DMS53 treated with DMSO at 0.1 percent for 48 hours (cell line): ENCODE measurements around the gene RHOA.
"Not testable (repeated sequence)": the region's sequence is repeated elsewhere in the genome, so short reads cannot be mapped to it uniquely, and the experiment has no call there.

Experiments
- DNase-seq: peaks from one replicate; lab custom pipeline; 2025; ENCODE audit not compliant: unreplicated experiment; lab: John Stamatoyannopoulos, UW

The RHOA gene

DNA sequence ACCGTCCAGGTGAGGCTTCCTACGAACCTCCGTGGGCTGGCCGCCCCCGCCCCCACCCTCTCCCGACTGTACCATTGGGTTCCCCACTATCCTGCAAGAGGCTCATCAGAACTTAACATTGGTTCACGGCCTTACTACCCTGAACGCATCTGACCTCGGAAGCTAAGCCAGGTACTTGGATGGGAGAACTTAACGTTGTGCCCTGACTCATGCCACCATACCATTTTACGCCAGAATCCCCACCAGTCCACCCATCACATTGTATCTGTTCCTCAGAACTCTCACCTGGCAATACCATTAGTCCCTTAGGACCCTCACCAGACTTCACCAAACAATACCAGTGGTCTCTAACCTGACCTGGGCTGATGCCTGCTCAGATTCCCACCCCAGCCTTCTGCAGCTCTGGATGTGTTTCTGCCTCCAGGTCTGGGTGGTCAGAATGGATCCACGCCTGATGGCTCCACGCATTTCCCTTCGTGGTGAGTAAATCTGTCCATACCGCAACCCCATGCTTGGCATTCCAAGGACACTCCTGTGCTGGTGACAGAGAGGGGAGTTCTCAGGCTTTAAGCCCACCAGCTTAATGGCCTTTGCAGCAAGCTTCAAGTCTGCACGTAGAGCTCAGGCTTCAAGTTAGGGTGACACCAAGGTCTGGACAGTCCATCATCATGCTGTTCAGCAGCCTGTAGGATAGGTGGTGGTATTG is 1.0 kb upstream of the RHOA start:
- DNase-seq, result no peak

DNA sequence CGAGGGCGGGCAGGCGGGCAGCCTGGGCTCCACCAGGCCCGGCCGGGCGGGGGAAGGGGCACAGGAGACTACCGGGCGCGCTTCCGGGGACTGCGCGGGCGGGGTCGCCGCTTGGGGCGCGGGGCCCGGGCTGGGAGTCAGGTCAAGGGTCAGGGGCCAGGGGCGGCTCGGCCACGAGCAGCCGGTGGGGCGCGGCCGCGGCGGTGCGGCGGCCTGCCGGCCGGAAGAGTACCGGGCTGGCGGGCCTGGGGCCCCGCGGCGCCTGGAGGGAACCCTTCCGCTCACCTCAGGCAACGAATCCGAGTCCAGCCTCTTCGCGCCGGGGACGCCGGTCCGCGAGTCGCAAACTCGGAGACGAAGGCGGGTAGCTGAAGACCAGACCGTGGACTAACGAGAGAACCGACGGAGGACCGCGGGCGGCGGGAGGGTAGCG is 225 bp downstream of the RHOA start:
- DNase-seq, result no peak

DNA sequence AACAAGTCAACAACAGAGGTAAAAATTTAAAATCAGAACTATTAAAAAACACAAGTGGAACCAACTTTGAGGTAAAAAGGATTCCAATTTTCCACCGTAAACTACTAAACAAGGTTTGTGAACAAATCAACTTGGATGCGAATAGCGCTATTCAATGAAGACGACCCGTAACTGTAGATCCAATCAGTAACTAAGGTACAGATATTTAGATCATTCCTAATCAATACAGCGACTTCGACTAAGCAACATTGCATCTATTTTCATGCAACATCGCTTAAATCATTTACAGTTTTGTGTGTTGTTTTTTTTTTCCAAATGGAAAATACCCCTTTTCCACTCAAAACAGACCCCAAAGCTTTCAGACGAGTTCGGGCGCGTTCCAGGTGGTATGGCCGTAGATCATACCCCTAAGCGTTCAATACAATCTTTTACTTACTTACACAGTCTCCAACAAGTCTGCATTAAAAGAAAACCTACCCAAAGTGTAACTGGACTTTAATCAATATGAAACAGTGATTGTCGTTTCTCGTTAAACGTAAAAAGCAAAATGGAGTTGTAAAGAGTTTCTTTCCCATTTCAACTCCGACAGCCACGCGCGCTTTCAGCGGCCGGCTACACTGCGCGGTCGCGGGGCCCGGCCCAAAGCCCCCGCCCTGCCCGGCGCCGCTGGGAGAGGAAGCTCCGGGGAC is 786 bp downstream of the RHOA start:
- DNase-seq, result no peak

DNA sequence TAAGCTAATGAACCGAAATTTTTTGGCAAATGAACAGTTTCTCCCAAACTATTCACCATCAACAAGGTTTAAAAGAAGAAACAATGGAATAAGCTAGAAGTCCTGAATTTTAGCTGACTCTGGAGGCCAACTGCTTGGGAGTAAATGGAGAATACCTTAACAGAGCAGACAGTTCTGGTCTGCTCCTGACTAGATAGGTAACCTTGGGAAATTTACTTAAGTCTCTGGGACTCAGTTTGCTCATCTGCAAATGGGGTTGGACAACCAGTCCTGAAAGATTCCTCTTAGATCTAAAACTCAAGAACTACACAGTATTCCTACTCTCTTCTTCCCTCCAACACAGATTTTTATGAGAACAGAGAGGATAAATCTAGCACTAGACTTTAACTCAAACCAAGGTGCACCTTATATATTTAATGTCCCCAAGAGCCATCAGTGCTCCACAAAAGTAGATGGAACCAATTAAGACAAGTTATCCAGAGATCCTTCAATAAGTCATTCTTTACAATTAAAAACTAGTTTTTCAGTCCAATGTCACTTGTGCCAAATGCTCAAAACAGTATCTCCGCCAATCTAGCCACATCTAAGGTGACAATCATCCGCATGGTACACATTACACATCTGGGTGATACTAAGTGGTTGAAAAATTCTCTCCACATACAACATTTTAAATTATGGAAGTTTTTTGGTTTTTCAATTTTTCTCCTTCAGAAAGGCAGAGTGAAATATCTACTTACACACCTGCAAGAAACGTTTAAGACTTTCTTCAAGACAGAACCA is 1.5 kb downstream of the RHOA start:
- no peak for DNase-seq

DNA sequence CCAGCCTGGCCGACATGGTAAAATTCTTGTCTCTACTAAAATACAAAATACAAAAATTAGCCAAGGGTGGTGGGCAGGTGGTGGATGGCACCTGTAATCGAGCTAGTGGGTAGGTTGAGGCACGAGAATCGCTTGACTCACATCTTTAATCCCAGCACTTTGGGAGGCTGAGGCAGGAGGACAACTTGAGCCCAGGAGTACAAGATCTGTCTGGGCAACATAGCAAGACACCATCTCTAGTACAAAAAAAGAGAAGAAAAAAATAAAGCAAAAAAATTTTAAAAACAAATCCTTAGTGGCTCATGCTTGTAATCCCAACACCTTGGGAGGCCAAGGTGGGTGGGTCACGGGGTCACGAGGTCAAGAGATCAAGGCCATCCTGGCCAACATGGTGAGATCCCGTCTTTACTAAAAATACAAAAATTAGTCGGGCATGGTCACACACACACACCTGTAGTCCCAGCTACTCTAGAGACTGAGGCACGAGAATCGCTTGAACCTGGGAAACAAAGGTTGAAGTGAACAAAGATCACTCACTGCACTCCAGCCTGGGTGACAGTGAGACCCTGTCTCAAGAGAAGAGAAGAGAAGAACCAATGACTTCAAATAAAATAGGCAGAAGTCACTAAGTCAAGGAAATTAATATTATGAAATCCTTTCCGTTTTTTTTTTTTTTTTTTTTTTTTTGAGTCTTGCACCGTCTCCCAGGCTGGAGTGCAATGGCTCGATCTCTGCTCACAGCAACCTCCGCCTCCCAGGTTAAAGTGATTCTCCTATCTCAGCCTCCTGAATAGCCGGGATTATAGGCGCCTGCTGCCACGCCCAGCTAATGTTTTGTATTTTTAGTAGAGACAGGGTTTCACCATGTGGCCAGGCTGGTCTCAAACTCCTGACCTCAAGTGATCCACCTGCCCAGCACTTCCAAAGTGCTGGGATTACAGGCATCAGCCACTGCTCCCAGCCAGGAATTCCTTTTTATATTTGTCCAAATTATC is 4.9 kb downstream of the RHOA start:
- DNase-seq, result no peak

DNA sequence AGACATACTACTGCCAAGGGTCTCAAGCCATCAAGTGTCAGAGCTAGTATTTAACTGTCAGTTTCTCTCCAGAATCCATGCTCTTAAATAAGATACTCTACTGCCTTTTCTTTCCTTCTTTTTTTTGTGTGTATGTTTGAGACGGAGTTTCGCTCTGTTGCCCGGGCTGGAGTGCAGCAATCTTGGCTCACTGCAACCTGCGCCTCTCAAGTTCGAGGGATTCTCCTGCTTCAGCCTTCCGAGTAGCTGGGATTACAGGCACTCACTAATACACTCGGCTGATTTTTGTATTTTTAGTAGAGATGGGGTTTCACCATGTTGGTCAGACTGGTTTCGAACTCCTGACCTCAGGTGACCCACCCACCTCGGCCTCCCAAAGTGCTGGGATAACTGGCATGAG is 6.2 kb downstream of the RHOA start:
- not testable (repeated sequence) for DNase-seq

DNA sequence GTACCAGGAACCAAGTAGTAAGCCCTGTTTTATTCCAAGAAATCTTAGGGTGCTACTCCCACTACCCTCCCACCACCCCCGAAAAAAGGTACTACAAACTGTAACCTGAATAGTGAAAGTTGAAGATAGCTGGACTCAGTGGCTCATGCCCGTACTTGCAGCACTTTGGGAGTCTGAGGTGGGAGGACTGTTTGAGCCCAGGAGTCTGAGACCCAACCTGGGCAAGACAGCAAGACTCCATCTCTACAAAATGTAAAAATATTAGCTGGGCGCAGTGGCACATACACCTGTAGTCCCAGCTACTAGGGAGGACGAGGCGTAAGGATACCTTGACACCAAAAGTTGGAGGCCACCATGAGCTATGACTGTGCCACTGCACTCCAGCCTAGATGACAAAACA is 7.9 kb downstream of the RHOA start:
- no peak for DNase-seq

DNA sequence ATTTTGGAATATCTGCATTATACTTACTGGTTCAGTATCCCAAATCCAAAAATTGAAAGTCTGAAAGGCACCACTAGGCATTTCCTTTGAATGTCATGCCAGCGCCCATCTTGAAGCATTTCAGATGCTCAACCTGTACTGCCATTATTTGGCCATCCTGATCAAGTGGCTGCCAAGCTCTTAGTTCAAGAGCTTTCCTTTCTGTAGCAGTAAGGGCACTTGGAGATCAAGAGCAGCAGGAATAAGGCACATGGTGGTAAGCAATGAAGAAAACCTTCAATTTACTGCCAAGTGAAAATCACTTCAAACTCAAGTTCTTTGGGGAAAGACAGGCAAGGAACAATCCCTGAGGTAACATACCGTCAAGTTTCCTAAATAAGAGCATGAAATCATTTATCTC is 10.0 kb downstream of the RHOA start:
- DNase-seq, result no peak

DNA sequence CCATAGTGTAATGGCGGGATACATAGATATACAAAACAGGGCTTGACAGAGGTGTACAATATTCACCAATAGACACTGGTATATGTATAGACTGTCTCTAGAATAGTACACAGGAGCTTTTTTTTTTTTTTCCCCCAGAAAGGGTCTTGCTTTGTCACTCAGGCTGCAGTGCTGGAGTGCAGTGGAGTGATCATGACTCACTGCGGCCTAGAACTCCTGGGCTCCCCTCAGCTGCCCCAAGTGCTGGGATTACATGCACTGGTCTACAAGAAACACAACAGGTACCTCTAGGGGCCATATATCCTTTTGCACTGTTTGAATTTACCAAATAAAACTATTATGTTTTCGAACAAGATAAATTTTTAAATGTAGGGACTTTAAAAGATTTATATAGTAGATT is 12.3 kb downstream of the RHOA start:
- DNase-seq, result no peak

DNA sequence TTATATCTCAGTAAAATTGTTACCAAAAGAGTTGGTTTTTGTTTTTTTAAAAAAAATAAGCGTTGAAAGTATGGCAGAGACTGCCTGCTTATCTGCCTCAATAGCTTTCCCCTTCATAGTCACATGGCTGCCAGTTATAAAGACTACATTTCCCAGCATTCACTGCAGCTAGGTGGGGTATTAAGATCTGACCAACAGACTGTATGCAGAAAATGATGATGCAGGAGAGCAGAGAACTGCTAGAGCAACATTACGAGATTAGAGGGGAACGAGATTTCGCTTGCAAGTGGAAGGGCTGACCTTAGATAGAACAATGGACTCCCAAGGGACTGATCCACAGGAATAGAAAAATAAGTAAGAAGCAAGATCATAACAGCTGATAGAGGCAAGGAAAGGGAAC is 14.3 kb downstream of the RHOA start:
- DNase-seq, result no peak

DNA sequence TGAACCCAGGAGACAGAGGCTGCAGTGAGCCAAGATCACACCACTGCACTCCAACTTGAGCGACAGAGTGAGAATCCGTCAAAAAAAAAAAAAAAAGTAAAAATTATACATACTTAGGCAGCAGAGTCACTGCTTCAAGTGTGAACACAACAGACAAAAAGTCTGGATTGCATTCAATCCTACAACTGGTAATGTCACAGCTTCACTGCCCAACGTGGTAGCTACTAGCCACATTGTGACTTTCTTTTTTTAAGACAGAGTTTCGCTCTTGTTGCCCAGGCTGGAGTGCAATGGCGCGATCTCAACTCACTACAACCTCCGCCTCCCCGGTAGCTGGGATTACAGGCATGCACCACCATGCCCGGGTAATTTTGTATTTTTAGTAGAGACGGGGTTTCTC is 20.5 kb downstream of the RHOA start:
- DNase-seq, result not testable (repeated sequence)

DNA sequence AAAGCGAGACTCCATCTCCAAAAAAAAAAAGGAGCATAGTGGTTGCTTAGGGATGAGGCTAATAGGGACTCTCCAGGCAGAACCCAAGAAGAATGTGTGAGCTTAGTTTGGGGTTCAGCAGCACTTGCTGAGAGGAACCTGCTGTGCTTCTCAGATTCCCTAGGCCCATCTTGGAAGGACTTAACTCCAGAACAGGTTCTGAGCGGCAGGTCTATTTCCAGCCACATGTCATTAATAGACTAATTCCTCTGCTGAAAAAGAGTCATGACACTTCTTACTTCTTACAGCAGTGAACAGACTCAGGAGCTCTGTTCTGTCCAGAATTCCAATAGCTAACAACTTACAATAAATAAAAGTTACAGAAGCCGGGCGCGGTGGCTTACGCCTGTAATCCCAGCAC is 22.5 kb downstream of the RHOA start:
- DNase-seq, result no peak

DNA sequence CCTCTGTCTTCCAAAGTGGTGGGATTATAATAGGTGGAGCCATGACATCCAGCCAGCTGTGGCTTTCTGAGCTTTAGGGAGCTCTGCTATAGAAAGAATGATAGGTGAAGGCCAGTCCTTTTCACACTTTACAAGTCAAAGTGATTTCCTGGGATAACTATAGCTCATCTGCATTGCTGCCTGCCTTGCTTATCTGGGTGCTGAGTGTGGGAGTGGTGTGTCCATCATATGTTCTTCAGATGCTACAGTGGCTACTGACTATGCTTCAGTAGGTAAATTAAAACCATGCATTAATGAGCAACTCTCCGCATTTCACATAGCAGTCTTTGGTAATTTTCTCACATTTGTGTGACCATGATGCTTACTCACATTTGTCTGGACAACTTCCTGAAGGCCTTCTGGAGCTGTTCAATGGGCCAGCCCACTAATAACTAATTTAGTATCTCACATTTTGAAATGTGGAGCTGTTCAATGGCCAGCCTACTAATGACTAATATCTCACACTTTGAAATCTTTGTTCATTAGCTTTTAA is 23.4 kb downstream of the RHOA start:
- no peak for DNase-seq

DNA sequence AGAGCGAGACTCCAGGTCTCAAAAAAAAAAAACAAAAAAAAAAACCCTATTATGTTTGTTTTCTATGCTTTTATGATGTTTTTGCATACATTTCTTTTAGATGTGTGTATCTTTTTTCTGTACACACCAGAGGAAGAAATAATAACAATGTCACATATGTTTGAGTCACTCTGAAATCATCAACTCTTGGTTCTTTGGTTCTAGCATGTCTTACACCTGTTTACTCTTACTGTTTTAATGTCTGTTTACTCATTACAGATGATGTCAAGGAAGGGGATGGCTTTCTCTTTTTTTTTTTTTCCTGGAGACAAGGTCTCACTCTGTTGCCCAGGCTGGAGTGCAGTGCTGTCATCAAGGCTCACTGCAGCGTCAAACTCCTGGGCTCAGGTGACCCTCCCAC is 24.1 kb downstream of the RHOA start:
- no peak for DNase-seq

DNA sequence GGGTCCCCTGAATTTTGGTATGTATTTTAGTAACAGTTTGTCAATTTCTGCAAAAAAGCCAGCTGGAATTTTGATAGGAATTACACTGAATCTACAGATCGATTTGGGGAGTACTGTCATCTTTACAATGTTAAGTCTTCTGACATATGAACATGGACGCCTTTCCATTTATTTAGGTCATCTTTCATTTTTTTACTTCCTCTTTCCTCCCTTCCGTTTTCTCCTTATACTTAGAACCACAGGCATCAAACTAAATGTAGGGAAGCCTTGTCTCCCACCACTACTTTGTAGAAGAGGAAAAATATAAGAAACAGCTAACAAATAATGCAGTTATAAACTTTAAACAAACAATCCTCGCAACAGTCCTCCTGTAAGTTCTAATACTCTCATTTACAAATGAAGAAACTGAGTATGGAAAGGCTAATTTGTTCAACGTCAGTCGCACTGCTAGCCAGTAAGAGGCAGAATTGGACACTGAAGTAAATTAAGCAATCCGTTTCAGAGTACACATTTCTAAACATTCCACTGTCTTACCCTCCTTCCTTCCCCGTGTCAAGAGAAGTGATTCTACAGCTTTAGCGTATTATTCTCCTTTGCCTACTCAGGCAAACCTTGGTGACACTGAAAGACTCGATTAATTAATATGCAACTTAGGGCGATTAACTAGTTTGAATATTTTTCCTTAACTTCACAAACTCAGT is 25.6 kb downstream of the RHOA start:
- no peak for DNase-seq

DNA sequence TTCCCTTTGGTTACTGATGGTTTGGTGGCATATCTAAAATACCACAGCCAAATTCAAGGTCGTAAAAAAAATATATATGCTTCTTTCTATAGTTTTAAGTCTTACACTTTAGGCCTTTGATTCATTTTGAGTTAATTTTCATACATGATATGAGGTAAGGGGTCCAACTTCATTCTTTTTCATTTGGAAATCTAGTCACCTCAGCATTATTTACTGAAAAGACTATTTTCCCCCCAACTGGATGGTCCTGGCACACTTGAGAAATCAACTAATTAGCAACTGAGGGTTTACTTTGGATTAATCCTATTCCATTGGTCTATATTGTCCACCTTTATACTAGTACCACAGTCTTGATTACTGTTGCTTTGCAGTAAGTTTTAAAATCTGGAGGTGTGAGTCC is 26.2 kb downstream of the RHOA start:
- no peak for DNase-seq

DNA sequence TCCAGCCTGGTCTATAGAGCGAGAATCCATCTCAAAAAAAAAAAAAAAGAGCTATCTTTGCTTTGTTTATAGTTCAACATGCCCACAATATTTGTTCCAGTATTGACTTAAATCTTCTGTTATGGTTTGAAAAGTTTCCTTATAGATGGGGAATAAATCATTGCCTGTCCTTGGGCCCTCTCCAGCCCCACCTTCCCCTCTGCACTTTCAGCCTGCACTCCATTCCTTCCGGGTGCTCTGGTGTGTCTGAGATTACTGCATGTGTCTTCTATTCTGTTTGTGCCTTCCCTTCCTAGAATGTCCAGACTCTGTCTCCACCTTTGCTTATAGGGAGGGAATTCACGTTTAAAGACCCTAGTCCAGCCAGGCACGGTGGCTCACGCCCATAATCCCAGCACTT is 28.4 kb downstream of the RHOA start:
- no peak for DNase-seq

DNA sequence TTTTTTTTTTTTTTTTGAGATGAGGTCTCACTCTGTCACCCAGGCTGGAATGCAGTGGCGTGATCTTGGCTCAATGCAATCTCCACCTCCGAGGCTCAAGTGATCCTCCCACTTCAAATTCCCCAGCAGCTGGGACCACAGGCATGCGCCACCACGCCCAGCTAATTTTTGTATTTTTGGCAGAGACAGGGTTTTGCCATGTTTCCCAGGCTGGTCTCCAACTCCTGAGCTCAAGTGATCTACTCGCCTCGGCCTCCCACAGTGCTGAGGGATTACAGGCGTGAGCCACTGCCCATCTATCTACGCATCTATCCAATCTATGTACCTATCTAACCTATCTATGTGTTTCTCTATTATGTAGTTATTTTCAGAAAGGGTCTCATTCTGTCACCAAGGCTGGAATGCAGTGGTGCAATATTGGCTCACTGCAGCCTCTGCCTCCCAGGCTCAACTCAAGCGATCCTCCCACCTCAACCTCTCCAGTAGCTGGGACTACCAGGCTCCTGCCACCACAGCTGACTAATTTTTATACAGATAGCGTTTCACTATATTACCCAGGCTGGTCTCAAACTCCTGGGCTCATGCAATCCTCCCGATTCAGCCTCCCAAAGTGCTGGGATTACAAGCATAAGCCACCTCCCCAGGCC is 33.4 kb downstream of the RHOA start:
- no peak for DNase-seq

DNA sequence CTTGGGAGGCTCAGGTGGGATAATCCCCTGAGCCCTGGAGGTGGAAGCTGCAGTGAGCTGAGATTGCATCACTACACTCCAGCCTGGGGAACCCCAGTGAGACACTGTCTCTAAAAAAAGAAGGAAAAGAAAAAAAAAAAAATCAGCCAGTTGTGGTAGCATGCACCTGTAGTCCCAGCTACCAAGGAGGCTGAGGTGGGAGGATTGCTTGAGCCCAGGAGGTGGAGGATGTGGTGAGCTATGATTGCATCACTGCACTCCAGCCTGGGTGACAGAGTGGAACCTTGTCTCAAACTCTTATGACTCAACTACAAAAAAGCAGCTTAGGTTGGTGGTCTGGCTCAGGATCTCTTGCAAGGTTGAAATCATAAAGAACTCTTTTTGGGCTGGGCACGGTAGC is 34.3 kb downstream of the RHOA start:
- DNase-seq, result no peak

DNA sequence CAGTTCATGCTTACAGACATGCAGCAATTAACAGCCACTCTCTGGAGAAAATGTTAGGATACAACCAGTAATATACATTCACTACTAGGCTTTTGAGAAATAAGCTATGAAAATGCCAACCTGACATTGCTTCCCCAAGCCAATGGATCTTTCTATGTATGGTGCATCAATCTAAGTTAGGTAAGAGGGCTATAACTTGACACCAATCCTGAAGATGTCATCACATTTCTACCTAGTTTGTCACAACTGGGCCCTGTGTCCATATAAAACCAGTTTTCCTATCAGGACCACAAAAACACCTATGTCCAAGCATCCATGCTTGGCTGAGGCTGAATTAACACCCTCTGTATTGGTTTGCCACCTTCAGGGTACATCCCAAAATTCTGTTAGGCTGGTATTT is 39.8 kb downstream of the RHOA start:
- DNase-seq, result no peak
